ENCODE data around the gene SGPP2. TPM values are rescaled to one million over a fixed set of nuclear protein-coding genes. Genes with fewer than 3 reads are reported as not detected.

Gene SGPP2
- total RNA-seq, 4 donors from 2014 or later = 38.7 to 61.3 (median 59.0) TPM

DNA sequence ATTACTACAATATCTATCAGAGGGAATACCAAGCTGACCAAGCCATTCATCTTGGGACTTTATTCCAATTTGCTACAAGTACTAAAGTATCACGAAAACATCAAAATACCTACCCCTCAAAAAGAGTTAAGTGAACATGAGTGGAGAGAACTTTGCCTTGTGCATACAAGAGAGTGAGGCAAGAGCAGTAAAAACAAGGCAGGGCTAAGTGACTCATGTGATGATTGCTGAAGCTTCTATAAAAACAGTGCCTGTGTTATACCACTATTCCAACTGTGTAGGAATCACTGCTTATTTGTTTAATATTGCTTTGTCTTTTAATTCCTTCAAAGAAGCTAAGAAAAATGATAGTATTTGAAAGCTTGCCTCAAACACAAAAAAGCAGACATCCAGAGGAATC lies 170.3 kb downstream of the SGPP2 start:
- TF ChIP-seq POLR2A (IDR thresholded peaks at IDR 0.05) = no peak
- H3K4me3 ChIP-seq (ENCODE audit: low read depth, poor library complexity, severe bottlenecking) = no peak overlapping the region
- DNase-seq (ENCODE audit: low spot score in 2 of 2) = no peak
- 86 to 88% methylated on average over 1 of the region's 1 CpG for WGBS, 2 donors
- intact Hi-C loops (cut with DNase I; ENCODE audit: low total_unique reads) = no loop called here

GRCh38 chr2:222595581-222595980 lies 171.2 kb downstream of the SGPP2 start:
- 94 to 98% methylated on average over 2 of the region's 2 CpGs for WGBS, 2 donors
- no peak for TF ChIP-seq POLR2A (IDR thresholded peaks at IDR 0.05)
- no peak for TF ChIP-seq CTCF (IDR thresholded peaks at IDR 0.05)
- intact Hi-C loops (cut with DNase I; ENCODE audit: low total_unique reads) = no loop called here
- no peak for DNase-seq (ENCODE audit: low spot score in 2 of 2)
- no peak overlapping the region for H3K4me3 ChIP-seq (ENCODE audit: low read depth, poor library complexity, severe bottlenecking)

DNA sequence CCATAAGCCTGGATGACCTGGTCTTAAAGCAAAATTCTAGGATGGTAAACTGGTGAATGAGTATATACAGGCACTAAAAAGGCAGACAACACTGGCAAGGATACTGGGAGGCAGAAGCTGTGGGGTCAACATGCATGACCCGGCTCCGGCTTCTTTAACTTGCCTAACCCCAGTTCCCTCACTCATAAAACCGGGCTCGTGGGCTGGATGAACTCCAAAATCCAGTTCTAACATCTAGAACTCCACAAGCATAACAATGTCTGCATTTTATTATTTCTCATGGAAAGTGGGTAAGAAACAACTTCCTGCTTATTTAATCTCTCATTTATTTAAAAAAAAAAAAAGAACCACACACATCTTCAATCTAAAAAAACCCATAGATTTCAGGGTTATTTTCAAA lies 174.3 kb downstream of the SGPP2 start:
- intact Hi-C loops (cut with DNase I; ENCODE audit: low total_unique reads) = no loop called here
- DNase-seq (ENCODE audit: low spot score in 2 of 2) = no peak
- WGBS, 2 donors = 51 to 70% methylated on average over 4 of the region's 4 CpGs
- TF ChIP-seq CTCF (IDR thresholded peaks at IDR 0.05) (no peak), POLR2A (IDR thresholded peaks at IDR 0.05) (no peak)
- H3K4me3 ChIP-seq (ENCODE audit: low read depth, poor library complexity, severe bottlenecking) = no peak overlapping the region

- WGBS, 2 donors = 97 to 99% methylated on average over 2 of the region's 2 CpGs
- no peak for DNase-seq (ENCODE audit: low spot score in 2 of 2)
- TF ChIP-seq POLR2A (IDR thresholded peaks at IDR 0.05) = no peak
- no peak for TF ChIP-seq CTCF (IDR thresholded peaks at IDR 0.05)
- intact Hi-C loops (cut with DNase I; ENCODE audit: low total_unique reads) = no loop called here
- no peak overlapping the region for H3K4me3 ChIP-seq (ENCODE audit: low read depth, poor library complexity, severe bottlenecking)
These were observed 179.2 kb downstream of the SGPP2 start for GRCh38 chr2:222603501-222603900.

GRCh38 chr2:222604749-222605515 lies 180.6 kb downstream of the SGPP2 start:
- intact Hi-C loops (cut with DNase I; ENCODE audit: low total_unique reads) = no loop called here
- TF ChIP-seq CTCF (IDR thresholded peaks at IDR 0.05) (no peak), POLR2A (IDR thresholded peaks at IDR 0.05) (no peak)
- H3K4me3 ChIP-seq (ENCODE audit: low read depth, poor library complexity, severe bottlenecking) = no peak overlapping the region
- 74 to 84% methylated on average over 5 of the region's 5 CpGs for WGBS, 2 donors
- DNase-seq (ENCODE audit: low spot score in 2 of 2) = no peak

GRCh38 chr2:222606306-222606705 lies 182.0 kb downstream of the SGPP2 start:
- no peak for DNase-seq (ENCODE audit: low spot score in 2 of 2)
- H3K4me3 ChIP-seq (ENCODE audit: low read depth, poor library complexity, severe bottlenecking) = no peak overlapping the region
- intact Hi-C loops (cut with DNase I; ENCODE audit: low total_unique reads) = no loop called here
- 81 to 97% methylated on average over 3 of the region's 3 CpGs for WGBS, 2 donors
- TF ChIP-seq CTCF (IDR thresholded peaks at IDR 0.05) (no peak), POLR2A (IDR thresholded peaks at IDR 0.05) (no peak)
